Trophoblast cell (in vitro differentiated cells and primary cell): ENCODE measurements around the gene HSPB6.

Source experiments
- DNase-seq, 2 donors: peaks; one replicate each; pipeline ENCODE4 v3.0.0-alpha.2; 2016
- H2AFZ ChIP-seq: 2 replicates; pipeline ENCODE4 v1.6.1; 2013; ENCODE audit warnings: low read length, moderate library complexity, mild to moderate bottlenecking; ENCODE audit not compliant: insufficient read depth, poor library complexity
- H2AK5ac ChIP-seq: 2 replicates; pipeline ENCODE4 v1.6.1; 2013; ENCODE audit warnings: mild to moderate bottlenecking, low read length
- H2BK120ac ChIP-seq: 2 replicates; pipeline ENCODE4 v1.6.1; 2013; ENCODE audit warnings: low read length, mild to moderate bottlenecking, moderate library complexity; ENCODE audit not compliant: insufficient read depth, poor library complexity
- H2BK12ac ChIP-seq: 2 replicates; pipeline ENCODE4 v1.6.1; 2013; ENCODE audit warnings: mild to moderate bottlenecking, low read length, moderate library complexity
- H2BK5ac ChIP-seq: 2 replicates; pipeline ENCODE4 v1.6.1; 2013; ENCODE audit warnings: low read length, low read depth, moderate library complexity, mild to moderate bottlenecking; ENCODE audit not compliant: poor library complexity
- H3K14ac ChIP-seq: 2 replicates; pipeline ENCODE4 v1.6.1; 2013; ENCODE audit warnings: mild to moderate bottlenecking, low read length
- H3K18ac ChIP-seq: 2 replicates; pipeline ENCODE4 v1.6.1; 2013; ENCODE audit warnings: mild to moderate bottlenecking, low read length
- H3K23ac ChIP-seq: 2 replicates; pipeline ENCODE4 v1.6.1; 2013; ENCODE audit warnings: low read length
- H3K27ac ChIP-seq: 2 replicates; pipeline ENCODE4 v1.5.1; 2013; ENCODE audit warnings: low read depth, mild to moderate bottlenecking, inconsistent platforms, low read length, moderate library complexity
- H3K27me3 ChIP-seq: 2 replicates; pipeline ENCODE4 v1.6.1; 2013; ENCODE audit warnings: inconsistent platforms, mild to moderate bottlenecking, low read length, moderate library complexity; ENCODE audit not compliant: insufficient read depth
- H3K36me3 ChIP-seq, 2 experiments: 1 replicate in 1 of 2; 2 replicates in 1 of 2; pipeline ENCODE4 v1.6.1; 2013; ENCODE audit warnings: low read length in 2 of 2, mild to moderate bottlenecking in 2 of 2, moderate library complexity in 1 of 2; ENCODE audit not compliant: insufficient read depth in 2 of 2, control insufficient read depth in 1 of 2
- H3K4ac ChIP-seq: 2 replicates; pipeline ENCODE4 v1.6.1; 2013; ENCODE audit warnings: low read depth, mild to moderate bottlenecking, low read length, moderate library complexity
- H3K4me1 ChIP-seq, 2 experiments: 1 replicate in 1 of 2; 2 replicates in 1 of 2; pipeline ENCODE4 v1.6.1; 2013; ENCODE audit warnings: low read length in 2 of 2, mild to moderate bottlenecking in 2 of 2, moderate library complexity in 1 of 2; ENCODE audit not compliant: insufficient read depth in 2 of 2, control insufficient read depth in 1 of 2
- H3K4me2 ChIP-seq: 2 replicates; pipeline ENCODE4 v1.6.1; 2013; ENCODE audit warnings: inconsistent platforms, mild to moderate bottlenecking, low read length, moderate library complexity
- H3K4me3 ChIP-seq: 2 replicates; pipeline ENCODE4 v1.5.1; 2013; ENCODE audit warnings: mild to moderate bottlenecking, low read depth, low read length, inconsistent platforms
- H3K79me1 ChIP-seq: one replicate; pipeline ENCODE4 v1.6.1; 2013; ENCODE audit warnings: low read length
- H3K79me2 ChIP-seq: 2 replicates; pipeline ENCODE4 v1.6.1; 2013; ENCODE audit warnings: low read length, mild to moderate bottlenecking; ENCODE audit not compliant: control insufficient read depth, insufficient read depth, poor library complexity
- H3K9ac ChIP-seq: 2 replicates; pipeline ENCODE4 v1.6.1; 2013; ENCODE audit warnings: mild to moderate bottlenecking, low read length
- H3K9me3 ChIP-seq: 2 replicates; pipeline ENCODE4 v1.6.1; 2013; ENCODE audit warnings: low read depth, mild to moderate bottlenecking, control low read depth, inconsistent platforms, low read length; ENCODE audit not compliant: insufficient read depth
- H4K12ac ChIP-seq: 2 replicates; pipeline ENCODE4 v1.6.1; 2013; ENCODE audit warnings: low read depth, mild to moderate bottlenecking, low read length, moderate library complexity
- H4K8ac ChIP-seq: 2 replicates; pipeline ENCODE4 v1.6.1; 2013; ENCODE audit warnings: low read depth, mild to moderate bottlenecking, low read length, moderate library complexity
- H4K91ac ChIP-seq: one replicate; pipeline ENCODE4 v1.6.1; 2013; ENCODE audit warnings: low read depth, mild to moderate bottlenecking, low read length, moderate library complexity
- WGBS: extraction: QIAGEN DNeasy Blood & Tissue Kit; methylation state at CpG from one replicate; pipeline ENCODE4 v1.1.7; 2013; ENCODE audit warnings: missing lambda C conversion rate; ENCODE audit not compliant: insufficient read length, insufficient coverage; ENCODE audit errors: extremely low coverage; 5-methylcytosine and 5-hydroxymethylcytosine counted together

HSPB6 gene

GRCh38 chr19:35738021-35738886 lies 18.6 kb downstream of the HSPB6 start:
- no peak overlapping the region for H2BK5ac ChIP-seq
- no peak overlapping the region for H4K12ac ChIP-seq
- no peak overlapping the region for H3K9ac ChIP-seq
- no peaks in the 10 kb centered on the region for H3K27me3 ChIP-seq
- H3K14ac ChIP-seq = no peak overlapping the region
- no peak overlapping the region for H3K18ac ChIP-seq
- H2AFZ ChIP-seq = no peak overlapping the region
- no peak overlapping the region for H4K8ac ChIP-seq
- H3K27ac ChIP-seq = no peak overlapping the region
- no peak for DNase-seq
- H3K4ac ChIP-seq = no peak overlapping the region
- peaks cover 3% of the 10 kb centered on the region for H3K79me1 ChIP-seq
- H3K9me3 ChIP-seq = no peaks in the 10 kb centered on the region
- H3K4me1 ChIP-seq = peaks cover 5% of the 10 kb centered on the region in 2 experiments
- H4K91ac ChIP-seq = no peak overlapping the region
- no peak overlapping the region for H3K4me2 ChIP-seq
- no peak overlapping the region for H3K4me3 ChIP-seq
- H3K36me3 ChIP-seq = peaks cover 53 to 58% of the 10 kb centered on the region in 2 experiments
- no CpG with 5 or more reads among the region's 37 CpGs for WGBS
- no peak overlapping the region for H2BK12ac ChIP-seq
- H3K23ac ChIP-seq = no peak overlapping the region
- no peak overlapping the region for H2AK5ac ChIP-seq
- no peaks in the 10 kb centered on the region for H3K79me2 ChIP-seq
- H2BK120ac ChIP-seq = no peak overlapping the region

- H3K18ac ChIP-seq = no peak overlapping the region
- no peak overlapping the region for H2BK5ac ChIP-seq
- no peak overlapping the region for H3K4me3 ChIP-seq
- H3K14ac ChIP-seq = no peak overlapping the region
- no peak overlapping the region for H3K27ac ChIP-seq
- H3K36me3 ChIP-seq = peaks cover 61 to 64% of the 10 kb centered on the region in 2 experiments
- H3K27me3 ChIP-seq = no peaks in the 10 kb centered on the region
- H3K4me2 ChIP-seq = no peak overlapping the region
- peaks cover 5% of the 10 kb centered on the region in 2 experiments for H3K4me1 ChIP-seq
- no peak overlapping the region for H4K91ac ChIP-seq
- no peak overlapping the region for H2AK5ac ChIP-seq
- H3K4ac ChIP-seq = no peak overlapping the region
- no CpG with 5 or more reads among the region's 22 CpGs for WGBS
- H3K9ac ChIP-seq = no peak overlapping the region
- no peak overlapping the region for H4K12ac ChIP-seq
- no peak for DNase-seq
- no peaks in the 10 kb centered on the region for H3K9me3 ChIP-seq
- H2AFZ ChIP-seq = no peak overlapping the region
- no peaks in the 10 kb centered on the region for H3K79me2 ChIP-seq
- H3K79me1 ChIP-seq = peaks cover 3% of the 10 kb centered on the region
- H3K23ac ChIP-seq = no peak overlapping the region
- no peak overlapping the region for H2BK120ac ChIP-seq
- H4K8ac ChIP-seq = no peak overlapping the region
- no peak overlapping the region for H2BK12ac ChIP-seq
Observed at GRCh38 chr19:35736913-35737886, 19.6 kb downstream of the HSPB6 start.

GRCh38 chr19:35734889-35735288 lies 21.9 kb downstream of the HSPB6 start:
- Histone ChIP-seq H3K9ac (no peak overlapping the region), H2BK120ac (no peak overlapping the region), H3K79me1 (peaks cover 3% of the 10 kb centered on the region), H2BK12ac (no peak overlapping the region), H3K27me3 (no peaks in the 10 kb centered on the region), H4K91ac (no peak overlapping the region), H4K12ac (no peak overlapping the region), H3K36me3 (peaks cover 84 to 87% of the 10 kb centered on the region in 2 experiments), H3K27ac (no peak overlapping the region), H3K79me2 (no peaks in the 10 kb centered on the region), H3K9me3 (no peaks in the 10 kb centered on the region), H3K4me2 (no peak overlapping the region), H3K4me1 (peaks cover 2 to 3% of the 10 kb centered on the region in 2 experiments), H3K4me3 (no peak overlapping the region), H3K14ac (no peak overlapping the region), H3K18ac (no peak overlapping the region), H3K23ac (no peak overlapping the region), H4K8ac (no peak overlapping the region), H2AFZ (no peak overlapping the region), H3K4ac (no peak overlapping the region), H2BK5ac (no peak overlapping the region), H2AK5ac (no peak overlapping the region)
- no CpG with 5 or more reads among the region's 5 CpGs for WGBS
- DNase-seq = no peak

- Histone ChIP-seq H3K4me2 (no peak overlapping the region), H3K14ac (no peak overlapping the region), H3K9me3 (no peaks in the 10 kb centered on the region), H3K18ac (no peak overlapping the region), H3K79me1 (peaks cover 3% of the 10 kb centered on the region), H3K4me1 (no peaks in the 10 kb centered on the region), H4K8ac (no peak overlapping the region), H3K4ac (no peak overlapping the region), H3K23ac (no peak overlapping the region), H2AK5ac (no peak overlapping the region), H3K4me3 (no peak overlapping the region), H2BK12ac (no peak overlapping the region), H4K91ac (peak overlapping the region; percentile 20), H2BK5ac (no peak overlapping the region), H4K12ac (no peak overlapping the region), H3K36me3 (peaks cover 90 to 93% of the 10 kb centered on the region in 2 experiments), H3K9ac (no peak overlapping the region), H2AFZ (no peak overlapping the region), H2BK120ac (no peak overlapping the region), H3K79me2 (no peaks in the 10 kb centered on the region), H3K27ac (no peak overlapping the region), H3K27me3 (no peaks in the 10 kb centered on the region)
- no peak for DNase-seq
- no CpG with 5 or more reads among the region's 8 CpGs for WGBS
Observed at GRCh38 chr19:35734273-35734672, 22.6 kb downstream of the HSPB6 start.
